HepG2 (cell line): Measurements from ENCODE around the gene SLC7A6OS. TPM values are rescaled to one million over a fixed set of nuclear protein-coding genes. Genes with fewer than 3 reads are reported as not detected.

Source experiments
- AHR ChIP-seq: IDR thresholded peaks from 2 replicates; pipeline ENCODE4 v1.6.1; 2018; ENCODE audit warnings: missing genetic modification reagents, missing compliant biosample characterization
- ARID4A ChIP-seq: sonication (generic); formaldehyde crosslinking; IDR thresholded peaks from 2 replicates; pipeline ENCODE4 v1.5.0; 2020; ENCODE audit warnings: mild to moderate bottlenecking, missing genetic modification reagents, borderline replicate concordance
- DPF2 ChIP-seq: sonication (generic); formaldehyde crosslinking; IDR thresholded peaks from 2 replicates; pipeline ENCODE4 v1.4.0; 2020; ENCODE audit warnings: mild to moderate bottlenecking, low read depth, missing genetic modification reagents, borderline replicate concordance
- FOSL2 ChIP-seq: sonication (generic); formaldehyde crosslinking; IDR thresholded peaks from 2 replicates; pipeline ENCODE4 v1.4.0; 2020; ENCODE audit warnings: missing genetic modification reagents
- FOXA3 ChIP-seq: IDR thresholded peaks from 2 replicates; pipeline ENCODE4 v1.6.1; 2016; ENCODE audit warnings: missing genetic modification reagents, missing compliant biosample characterization
- GATAD2A ChIP-seq: IDR thresholded peaks from 2 replicates; pipeline ENCODE4 v1.6.1; 2016
- SPEN ChIP-seq: sonication (generic); formaldehyde crosslinking; IDR thresholded peaks from 2 replicates; pipeline ENCODE4 v1.5.1; 2020; ENCODE audit warnings: low read depth, mild to moderate bottlenecking, missing genetic modification reagents
- STAT6 ChIP-seq: sonication (generic); formaldehyde crosslinking; IDR thresholded peaks from 2 replicates; pipeline ENCODE4 v1.4.0; 2020; ENCODE audit warnings: missing genetic modification reagents, mild to moderate bottlenecking, borderline replicate concordance
- THRA ChIP-seq: sonication (generic); formaldehyde crosslinking; IDR thresholded peaks from 2 replicates; pipeline ENCODE4 v1.4.0; 2020; ENCODE audit warnings: missing genetic modification reagents, borderline replicate concordance
- ZBTB21 ChIP-seq: sonication (generic); formaldehyde crosslinking; IDR thresholded peaks from 2 replicates; pipeline ENCODE4 v1.4.0; 2020; ENCODE audit warnings: missing genetic modification reagents
- ZBTB34 ChIP-seq: sonication (generic); formaldehyde crosslinking; IDR thresholded peaks from 2 replicates; pipeline ENCODE4 v1.8.0; 2022; ENCODE audit warnings: mild to moderate bottlenecking, missing genetic modification reagents
- ZKSCAN8 ChIP-seq: IDR thresholded peaks from 2 replicates; pipeline ENCODE4 v1.6.1; 2016; ENCODE audit warnings: borderline replicate concordance, missing genetic modification reagents, missing compliant biosample characterization
- ZNF605 ChIP-seq: sonication (generic); formaldehyde crosslinking; IDR thresholded peaks from 2 replicates; pipeline ENCODE4 v1.8.0; 2022; ENCODE audit warnings: mild to moderate bottlenecking, missing genetic modification reagents
- ZSCAN21 ChIP-seq: sonication (generic); formaldehyde crosslinking; IDR thresholded peaks from 2 replicates; pipeline ENCODE4 v1.8.0; 2022; ENCODE audit warnings: mild to moderate bottlenecking, missing genetic modification reagents, moderate library complexity, borderline replicate concordance
- ZSCAN9 ChIP-seq: IDR thresholded peaks from 2 replicates; pipeline ENCODE4 v1.6.1; 2016; ENCODE audit warnings: borderline replicate concordance
- polyA plus RNA-seq, 8 experiments: library from polyadenylated mRNA; depleted of rRNA in 3 of 8; stranded (reverse) in 7 of 8; unstranded in 1 of 8; fragments of >200 nt; fragmentation: Illumina TruSeq in 4 of 8; extraction: Trizol in 4 of 8; gene quantifications; 2 replicates each; pipeline versions ENCODE4 v1.2.1 to v1.2.3, GENCODE V29; 2011 to 2016; ENCODE audit warnings: low read depth in 4 of 8, missing spikeins in 1 of 8, mixed read lengths in 1 of 8; ENCODE audit not compliant: insufficient read depth in 1 of 8
- total RNA-seq, 5 experiments: library from RNA; depleted of rRNA; stranded (reverse); fragments of >200 nt; fragmentation: Illumina TruSeq; extraction: Trizol; gene quantifications; 2 replicates each; pipeline ENCODE4 v1.2.3, GENCODE V29; 2016; ENCODE audit warnings: low read depth in 1 of 5

Gene SLC7A6OS
- total and polyA plus RNA-seq, 2 of the 13 experiments (the other 11 are each of a cell fraction or from before 2014, with no cell fraction given): 11.2 to 21.5 TPM

- TF ChIP-seq STAT6 (CRISPR knock-in tag): peak; percentile 83
- 0 out of 2 replicates have a peak, but pooled peaks have one; percentile 26 for TF ChIP-seq ZBTB21 (CRISPR knock-in tag)
- TF ChIP-seq FOSL2: peak; percentile 92
- peak; percentile 72; the same call in 1 of the 2 replicates for TF ChIP-seq AHR
- peak; percentile 86; the same call in 1 of the 2 replicates for TF ChIP-seq THRA (CRISPR knock-in tag)
- peak; percentile 96 for TF ChIP-seq DPF2
- no peak for TF ChIP-seq ZSCAN21
- TF ChIP-seq ARID4A (CRISPR knock-in tag): peak; percentile 89
- TF ChIP-seq FOXA3: peak; percentile 96
- TF ChIP-seq ZKSCAN8: peak; percentile 68; the same call in 1 of the 2 replicates
- TF ChIP-seq ZBTB34 (CRISPR knock-in tag): peak; percentile 86; the same call in 1 of the 2 replicates
- 0 out of 2 replicates have a peak, but pooled peaks have one; percentile 52 for TF ChIP-seq SPEN (CRISPR knock-in tag)
- TF ChIP-seq GATAD2A: peak; percentile 98
- peak; percentile 84 for TF ChIP-seq ZNF605 (CRISPR knock-in tag)
- peak; percentile 76; the same call in 1 of the 2 replicates for TF ChIP-seq ZSCAN9 (CRISPR knock-in tag)
Observed at GRCh38 chr16:68281368-68282063, 29.2 kb downstream of the SLC7A6OS start (continued).
